Stomach (tissue), 9 donors: Measurements from ENCODE around the gene CHCHD6. TPM values are rescaled to one million over a fixed set of nuclear protein-coding genes. Genes with fewer than 3 reads are reported as not detected.

Experiments
- DNase-seq, 2 donors: peaks; one replicate each; pipeline versions ENCODE4 v3.0.0 to v3.0.0-alpha.2; 2013 to 2019
- H3K27ac ChIP-seq, 5 donors: fragments of 200-600 bp in 4 of 5; sonication (generic) in 4 of 5; one replicate each; pipeline ENCODE4 v1.5.1; 2013 to 2019; ENCODE audit warnings: mild to moderate bottlenecking in 1 of 5, moderate library complexity in 1 of 5
- H3K27me3 ChIP-seq, 3 donors: fragments of 200-600 bp; sonication (generic); one replicate each; pipeline ENCODE4 v1.5.1; 2017 to 2019; ENCODE audit warnings: mixed run types in 1 of 3
- H3K36me3 ChIP-seq, 4 donors: fragments of 200-600 bp; sonication (generic); 1 replicate in 3 of 4; 2 replicates in 1 of 4; pipeline ENCODE4 v1.5.1; 2016 to 2019
- H3K4me1 ChIP-seq, 4 donors: fragments of 200-600 bp; sonication (generic); one replicate each; pipeline ENCODE4 v1.5.1; 2016 to 2019
- H3K4me3 ChIP-seq, 4 donors: fragments of 200-600 bp; sonication (generic) in 3 of 4; one replicate each; pipeline ENCODE4 v1.5.1; 2016 to 2019; ENCODE audit warnings: mild to moderate bottlenecking in 1 of 4
- H3K9me3 ChIP-seq, 4 donors: fragments of 200-600 bp; sonication (generic); one replicate each; pipeline ENCODE4 v1.5.1; 2016 to 2019
- EP300 ChIP-seq: sonication (generic); formaldehyde crosslinking; IDR thresholded peaks from one replicate; pipeline ENCODE4 v1.6.1; 2017; ENCODE audit warnings: antibody characterized with exemption
- POLR2A ChIP-seq, 4 donors: fragments of 450-650 bp; IDR thresholded peaks; one replicate each; pipeline ENCODE4 v1.6.1; 2016; ENCODE audit warnings: antibody characterized with exemption in 4 of 4, control low read depth in 2 of 4, mild to moderate bottlenecking in 1 of 4, moderate library complexity in 1 of 4
- POLR2AphosphoS5 ChIP-seq, 3 donors: sonication (generic); formaldehyde crosslinking; IDR thresholded peaks; one replicate each; pipeline ENCODE4 v1.6.1; 2016; ENCODE audit warnings: antibody characterized with exemption in 3 of 3
- WGBS, 5 donors: extraction: QIAGEN DNeasy Blood & Tissue Kit in 3 of 5; methylation state at CpG; one replicate each; pipeline versions ENCODE4 v1.1.5 to v1.1.7; 2013 to 2018; 5-methylcytosine and 5-hydroxymethylcytosine counted together
- intact Hi-C: fragments of 100-400 bp; cut with DNase I; formaldehyde crosslinking; loops from one replicate; pipeline ENCODE4 v1.15.1; 2023; ENCODE audit warnings: low total_unique reads
- polyA plus RNA-seq, 3 donors: library from polyadenylated mRNA; stranded (reverse); fragments of 200-250 nt; gene quantifications; one replicate each; pipeline ENCODE4 v1.2.3, GENCODE V29; 2013
- total RNA-seq, 5 donors: library from RNA; depleted of rRNA; stranded (reverse); fragments of >200 nt; gene quantifications; one replicate each; pipeline versions ENCODE4 v1.1.0 to v1.2.3, GENCODE V29; 2014 to 2016
- TF ChIP-seq, protein P1 (sequence below), 7 experiments: fragments of 450-650 bp in 4 of 7; fragments of 200-600 bp in 3 of 7; sonication (generic) in 3 of 7; IDR thresholded peaks; one replicate each; pipeline ENCODE4 v1.5.1; 2016 to 2019; ENCODE audit warnings: antibody characterized with exemption in 7 of 7, control low read depth in 2 of 7, mild to moderate bottlenecking in 1 of 7
- donor health status: healthy with polysubstance abuse.
- donor health status: Bipolar disorder and iron deficiency.
- donor health status: healthy.

The CHCHD6 gene
- total and polyA plus RNA-seq, 8 donors, result 4.0 to 40.8 (median 11.9) TPM; not detected in 1

DNA sequence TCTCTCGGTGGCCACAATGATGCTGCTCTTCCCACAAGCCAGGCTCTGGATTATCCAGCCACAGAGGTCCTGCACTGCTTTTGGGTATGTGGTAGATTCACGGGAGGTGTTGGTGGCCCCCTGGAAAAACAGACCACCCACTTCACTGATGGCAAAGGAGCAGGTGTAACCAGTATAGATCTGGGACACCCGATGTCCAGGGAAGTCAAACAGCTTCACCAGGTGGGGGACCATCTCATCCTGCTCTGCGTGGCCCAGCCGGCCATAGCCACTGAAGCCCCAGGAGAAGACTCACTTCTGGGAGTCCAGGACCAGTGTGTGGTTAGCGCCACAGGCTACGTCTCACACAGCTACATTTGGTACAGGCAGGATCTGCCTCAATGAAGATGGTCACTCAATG, 62.6 kb downstream of the CHCHD6 start:
- intact Hi-C loops, result no loop called here
- Histone ChIP-seq H3K4me3 (no peak overlapping the region), H3K27ac (no peak overlapping the region), H3K27me3 (no peaks in the 10 kb centered on the region), H3K9me3 (peaks cover 0 to 4% (median 0%) of the 10 kb centered on the region in 4 donors), H3K4me1 (no peaks in the 10 kb centered on the region), H3K36me3 (peaks cover 0 to 9% (median 5%) of the 10 kb centered on the region in 4 donors)
- no peak for DNase-seq
- 96 to 99% (median 97%) methylated on average over 6 to 7 of the region's 7 CpGs for WGBS, 5 donors
- TF ChIP-seq POLR2A (IDR thresholded peaks at IDR 0.05) (no peak), EP300 (no peak), POLR2AphosphoS5 (IDR thresholded peaks at IDR 0.05) (no peak)
- TF ChIP-seq, protein P1, sequence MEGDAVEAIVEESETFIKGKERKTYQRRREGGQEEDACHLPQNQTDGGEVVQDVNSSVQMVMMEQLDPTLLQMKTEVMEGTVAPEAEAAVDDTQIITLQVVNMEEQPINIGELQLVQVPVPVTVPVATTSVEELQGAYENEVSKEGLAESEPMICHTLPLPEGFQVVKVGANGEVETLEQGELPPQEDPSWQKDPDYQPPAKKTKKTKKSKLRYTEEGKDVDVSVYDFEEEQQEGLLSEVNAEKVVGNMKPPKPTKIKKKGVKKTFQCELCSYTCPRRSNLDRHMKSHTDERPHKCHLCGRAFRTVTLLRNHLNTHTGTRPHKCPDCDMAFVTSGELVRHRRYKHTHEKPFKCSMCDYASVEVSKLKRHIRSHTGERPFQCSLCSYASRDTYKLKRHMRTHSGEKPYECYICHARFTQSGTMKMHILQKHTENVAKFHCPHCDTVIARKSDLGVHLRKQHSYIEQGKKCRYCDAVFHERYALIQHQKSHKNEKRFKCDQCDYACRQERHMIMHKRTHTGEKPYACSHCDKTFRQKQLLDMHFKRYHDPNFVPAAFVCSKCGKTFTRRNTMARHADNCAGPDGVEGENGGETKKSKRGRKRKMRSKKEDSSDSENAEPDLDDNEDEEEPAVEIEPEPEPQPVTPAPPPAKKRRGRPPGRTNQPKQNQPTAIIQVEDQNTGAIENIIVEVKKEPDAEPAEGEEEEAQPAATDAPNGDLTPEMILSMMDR (IDR thresholded peaks at IDR 0.05), result no peak

DNA sequence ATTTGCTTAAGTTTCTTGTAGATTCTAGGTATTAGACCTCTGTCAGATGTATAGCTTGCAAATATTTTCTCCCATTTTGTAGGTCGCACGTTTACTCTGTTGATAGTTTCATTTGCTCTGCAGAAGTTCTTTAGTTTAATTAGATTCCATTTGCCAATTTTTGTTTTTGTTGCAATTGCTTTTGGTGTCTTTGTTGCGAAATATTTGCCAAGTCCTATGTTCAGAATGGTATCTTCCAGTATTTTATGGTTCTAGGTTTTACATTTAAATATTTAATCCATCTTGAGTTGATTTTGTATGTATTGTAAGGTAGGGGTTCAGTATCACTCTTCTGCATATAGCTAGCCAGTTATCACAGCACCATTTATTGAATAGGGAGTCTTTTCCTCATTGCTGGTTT, 64.9 kb downstream of the CHCHD6 start:
- H3K9me3 ChIP-seq, result peaks cover 0 to 9% (median 4%) of the 10 kb centered on the region in 4 donors
- H3K36me3 ChIP-seq, result peaks cover 0 to 9% (median 5%) of the 10 kb centered on the region in 4 donors
- H3K4me3 ChIP-seq, result no peak overlapping the region
- WGBS, 5 donors, result 93 to 99% (median 95%) methylated on average over 3 of the region's 3 CpGs
- TF ChIP-seq, protein P1 (IDR thresholded peaks at IDR 0.05), result no peak
- TF ChIP-seq POLR2AphosphoS5 (IDR thresholded peaks at IDR 0.05) (no peak), EP300 (no peak), POLR2A (IDR thresholded peaks at IDR 0.05) (no peak)
- H3K27ac ChIP-seq, result no peak overlapping the region
- no peaks in the 10 kb centered on the region for H3K4me1 ChIP-seq
- intact Hi-C loops, result no loop called here
- no peak for DNase-seq
- no peaks in the 10 kb centered on the region for H3K27me3 ChIP-seq

DNA sequence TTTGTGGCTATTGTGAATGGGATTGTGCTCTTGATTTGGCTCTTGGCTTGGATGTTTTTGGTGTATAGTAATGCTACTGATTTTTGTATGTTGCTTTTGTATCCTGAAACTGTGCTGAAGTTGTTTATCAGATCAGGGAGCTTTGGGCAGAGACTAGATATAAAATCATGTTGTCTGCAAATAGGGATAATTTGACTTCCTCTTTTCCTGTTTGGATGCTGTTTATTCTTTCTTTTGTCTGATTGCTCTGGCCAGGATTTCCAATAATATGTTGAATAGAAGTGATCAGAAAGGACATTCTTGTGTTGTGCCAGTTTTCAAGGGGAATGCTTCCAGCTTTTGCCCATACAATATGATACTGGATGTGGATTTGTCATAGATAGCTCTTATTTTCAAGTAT, 66.1 kb downstream of the CHCHD6 start:
- peaks cover 0 to 9% (median 5%) of the 10 kb centered on the region in 4 donors for H3K36me3 ChIP-seq
- peaks cover 0 to 9% (median 4%) of the 10 kb centered on the region in 4 donors for H3K9me3 ChIP-seq
- no peak overlapping the region for H3K27ac ChIP-seq
- no peak for TF ChIP-seq POLR2AphosphoS5 (IDR thresholded peaks at IDR 0.05)
- no peak for TF ChIP-seq POLR2A (IDR thresholded peaks at IDR 0.05)
- TF ChIP-seq EP300, result no peak
- TF ChIP-seq, protein P1 (IDR thresholded peaks at IDR 0.05), result no peak
- no peak overlapping the region for H3K4me3 ChIP-seq
- intact Hi-C loops, result no loop called here
- no peak for DNase-seq
- H3K4me1 ChIP-seq, result no peaks in the 10 kb centered on the region
- no peaks in the 10 kb centered on the region for H3K27me3 ChIP-seq

DNA sequence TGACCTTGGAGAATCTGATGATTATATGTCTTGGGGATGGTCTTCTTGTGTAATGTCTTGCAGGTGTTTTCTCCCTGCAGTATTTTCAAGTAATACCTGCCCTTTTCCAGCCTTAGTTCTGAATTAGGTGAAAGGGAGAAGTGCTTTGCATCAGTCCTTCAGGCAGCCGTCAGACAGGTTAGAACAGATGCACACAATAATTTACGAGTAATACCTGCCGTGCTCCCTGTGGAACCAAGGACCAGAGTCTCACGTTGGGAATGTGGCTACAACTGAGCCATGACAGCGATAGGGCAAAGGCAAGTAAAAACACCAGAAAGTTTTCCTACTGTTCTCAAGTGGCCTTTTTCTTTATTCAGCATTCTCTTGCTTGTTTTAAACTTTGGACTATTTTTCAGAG, 69.1 kb downstream of the CHCHD6 start:
- no peaks in the 10 kb centered on the region for H3K4me1 ChIP-seq
- intact Hi-C loops, result no loop called here
- WGBS, 5 donors, result 89 to 95% (median 89%) methylated on average over 5 of the region's 5 CpGs

More for the DNA sequence above, 69.1 kb downstream of the CHCHD6 start:
- no peaks in the 10 kb centered on the region for H3K27me3 ChIP-seq
- DNase-seq, result no peak
- peaks cover 0 to 9% (median 4%) of the 10 kb centered on the region in 4 donors for H3K9me3 ChIP-seq
- TF ChIP-seq EP300 (no peak), POLR2AphosphoS5 (IDR thresholded peaks at IDR 0.05) (no peak)
- TF ChIP-seq, protein P1 (IDR thresholded peaks at IDR 0.05), result no peak
- H3K36me3 ChIP-seq, result no peaks in the 10 kb centered on the region
- no peak overlapping the region for H3K4me3 ChIP-seq
- H3K27ac ChIP-seq, result no peak overlapping the region
